Measurements from ENCODE around the gene CCDC81.

Gene CCDC81

DNA sequence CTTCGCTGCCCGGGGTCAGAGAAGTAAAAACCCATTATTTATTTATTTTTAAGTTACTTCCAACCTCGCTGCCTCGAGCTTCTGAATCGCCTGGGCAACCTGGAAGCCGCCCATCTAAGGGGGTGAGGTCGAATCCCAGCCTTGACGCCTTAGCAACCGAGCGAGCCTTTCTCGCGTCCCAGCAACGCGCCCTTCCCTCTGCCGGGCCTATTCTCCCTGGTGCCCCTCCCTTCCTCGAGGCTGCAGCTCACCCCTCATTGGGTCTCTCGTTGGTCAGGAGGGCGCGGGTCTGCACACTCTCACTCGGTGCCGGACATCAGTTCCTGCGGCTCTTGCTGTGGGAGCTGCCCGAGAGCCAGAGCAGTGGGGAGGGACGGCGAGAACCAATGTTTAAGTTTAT, at the start of gene CCDC81:
TSS of gene CCDC81 (plus strand) at position 302 of the 400 bp plus-strand sequence. CDS start 277 bp downstream, outside the sequence.
- DNase-seq (ENCODE audit: low read depth, low spot score) = peak; percentile 86

DNA sequence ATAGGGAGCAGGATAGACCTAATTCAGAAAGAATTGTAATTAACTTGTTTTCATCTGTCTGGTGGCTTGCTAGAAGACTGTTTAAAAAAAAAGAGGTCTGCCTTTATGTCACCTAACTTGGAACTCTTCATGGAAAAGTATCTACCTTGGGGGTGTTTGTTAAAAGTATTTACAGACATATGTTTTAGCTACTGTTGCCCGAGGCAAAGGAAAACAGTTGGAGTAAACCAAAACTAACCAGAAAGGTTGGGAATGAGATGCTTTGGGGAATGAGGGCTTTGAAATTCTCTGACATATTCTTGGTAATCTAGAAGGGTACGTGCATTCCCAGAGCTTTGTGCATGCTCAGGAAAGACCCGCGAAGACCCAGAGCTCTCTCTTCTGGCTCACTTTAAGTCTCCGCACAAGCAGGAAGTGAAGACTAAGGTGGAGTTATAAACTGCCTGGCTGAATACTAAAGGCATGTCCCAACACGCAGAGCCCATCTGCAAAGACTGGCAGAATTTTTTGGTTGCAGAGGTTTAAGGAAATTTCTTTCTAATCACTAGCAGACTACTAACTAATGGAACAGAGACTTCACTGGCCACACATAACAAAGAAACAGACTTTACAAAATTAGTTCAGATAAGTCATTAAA, 39.4 kb upstream of the CCDC81 start:
- DNase-seq (ENCODE audit: low read depth, low spot score) = peak; percentile 48

- no peak for DNase-seq (ENCODE audit: low read depth, low spot score)
Measured at GRCh38 chr11:86337227-86337626, 37.5 kb upstream of the CCDC81 start.

DNA sequence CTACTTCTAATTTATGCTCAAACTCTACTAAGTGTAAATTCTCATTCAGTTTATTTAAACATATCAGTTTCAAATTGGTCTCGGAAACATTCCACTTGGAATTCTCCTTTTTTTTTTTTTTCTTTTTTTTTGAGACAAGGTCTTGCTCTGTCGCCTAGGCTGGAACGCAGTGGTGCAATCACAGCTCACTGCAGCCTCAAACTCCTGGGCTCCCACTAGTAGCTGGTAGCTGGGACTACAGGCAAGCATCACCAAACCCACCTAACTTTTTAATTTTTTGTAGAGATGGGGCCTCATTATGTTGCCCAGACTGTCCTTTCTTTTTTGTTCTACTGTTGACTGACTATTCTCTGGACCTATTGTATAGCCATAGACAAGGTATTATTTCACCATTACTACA, 33.3 kb upstream of the CCDC81 start:
- DNase-seq (ENCODE audit: low read depth, low spot score) = no peak

GRCh38 chr11:86346513-86346912, 28.2 kb upstream of the CCDC81 start:
- DNase-seq (ENCODE audit: low read depth, low spot score) = no peak

DNA sequence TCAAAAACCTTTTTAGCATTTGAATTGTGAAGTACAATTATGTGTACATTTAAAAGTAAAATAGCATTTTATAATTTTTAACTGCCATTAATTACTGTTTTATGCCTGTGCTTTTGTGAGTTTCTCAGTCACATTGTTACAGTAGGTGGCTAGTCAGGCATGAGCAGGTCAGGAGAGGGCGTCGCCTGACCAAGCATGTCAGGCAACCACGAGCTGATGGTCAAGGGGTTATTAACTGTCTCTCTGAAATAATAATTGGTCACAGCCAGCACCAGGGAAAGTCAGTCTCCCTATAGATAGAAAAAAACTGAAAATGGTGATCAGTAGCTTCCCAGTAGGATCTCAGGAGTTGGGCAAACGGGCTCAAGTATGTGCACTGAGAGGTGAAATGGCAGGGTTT, 19.4 kb upstream of the CCDC81 start:
- no peak for DNase-seq (ENCODE audit: low read depth, low spot score)

DNA sequence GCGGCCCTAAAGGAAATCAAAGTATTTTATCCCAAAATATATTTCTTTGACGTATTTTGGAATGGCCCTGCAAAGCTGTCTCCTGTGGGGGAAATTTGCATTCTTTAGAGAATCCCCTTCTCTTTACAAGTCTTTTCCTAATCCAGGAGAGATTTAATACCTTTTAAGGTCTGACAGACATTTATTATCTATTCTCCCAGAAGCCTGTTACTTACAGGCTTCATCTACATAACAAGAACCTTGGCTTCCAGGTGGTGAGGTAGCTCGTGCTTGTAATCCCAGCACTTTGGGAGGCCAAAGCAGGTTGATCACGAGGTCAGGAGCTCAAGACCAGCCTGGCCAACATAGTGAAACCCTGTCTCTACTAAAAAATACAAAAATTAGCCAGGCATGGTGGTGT, 17.3 kb upstream of the CCDC81 start:
- peak; percentile 65 for DNase-seq (ENCODE audit: low read depth, low spot score)

DNA sequence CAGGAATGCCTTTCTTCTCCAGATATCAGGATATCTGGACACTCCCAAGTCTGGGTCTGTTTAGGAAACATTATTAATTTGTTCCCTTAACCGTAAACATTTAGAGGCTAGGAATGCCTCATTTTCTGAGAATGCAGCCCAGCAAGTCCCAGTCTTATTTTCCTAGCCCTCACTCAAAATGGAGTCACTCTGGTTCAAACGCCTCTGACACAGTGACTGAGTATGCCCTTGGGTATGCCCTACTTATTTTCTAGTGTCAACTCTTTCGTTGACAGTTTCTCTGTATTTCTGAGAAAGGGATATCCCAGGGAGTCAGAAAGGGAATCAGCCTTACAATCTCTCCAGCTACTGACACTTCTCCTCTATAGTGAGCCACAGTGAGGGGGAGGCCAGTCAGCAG, 16.0 kb upstream of the CCDC81 start:
- DNase-seq (ENCODE audit: low read depth, low spot score) = peak; percentile 9

GRCh38 chr11:86360775-86361395, 13.8 kb upstream of the CCDC81 start:
- DNase-seq (ENCODE audit: low read depth, low spot score) = peak; percentile 8

DNA sequence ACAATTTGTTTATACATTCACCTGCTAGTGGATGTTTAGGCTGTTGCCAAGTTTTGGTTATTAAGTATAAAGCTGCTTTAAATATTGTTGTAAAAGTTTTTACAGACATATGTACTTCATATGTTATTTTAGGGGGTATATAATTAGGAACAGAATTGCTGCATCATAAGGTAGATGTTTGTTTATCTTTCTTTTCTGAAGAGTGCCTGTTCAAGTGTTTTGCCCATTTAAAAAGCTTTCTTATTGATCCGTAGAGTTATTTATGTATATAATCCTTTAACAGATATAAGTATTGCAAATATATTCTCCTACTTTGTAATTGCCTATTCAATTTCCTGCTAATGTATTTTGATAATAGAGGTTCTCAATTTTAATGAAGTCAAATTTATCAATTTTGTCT, 11.3 kb upstream of the CCDC81 start:
- DNase-seq (ENCODE audit: low read depth, low spot score) = no peak

- DNase-seq (ENCODE audit: low read depth, low spot score) = no peak
Measured at GRCh38 chr11:86365546-86365945, 9.1 kb upstream of the CCDC81 start.

GRCh38 chr11:86369668-86370067, 5.0 kb upstream of the CCDC81 start:
- no peak for DNase-seq (ENCODE audit: low read depth, low spot score)

DNA sequence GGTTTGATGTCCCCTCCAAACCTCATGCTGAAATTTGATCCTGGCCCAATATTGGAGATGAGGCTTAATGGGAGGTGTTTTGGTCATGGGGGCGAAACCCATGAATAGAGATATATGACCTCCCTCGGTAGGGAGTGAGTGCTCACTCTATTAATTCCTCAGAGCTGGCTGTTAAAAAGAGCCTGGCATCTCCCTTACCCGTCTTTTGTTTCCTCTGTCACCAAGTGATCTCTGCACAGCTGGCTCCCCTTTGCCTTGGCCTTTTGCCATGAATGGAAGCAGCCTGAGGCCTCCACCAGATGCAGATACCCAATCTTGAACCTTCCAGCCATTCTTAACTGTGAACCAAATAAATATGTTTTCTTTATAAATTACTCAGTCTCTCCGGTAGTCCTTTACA, 4.5 kb upstream of the CCDC81 start:
- no peak for DNase-seq (ENCODE audit: low read depth, low spot score)

DNA sequence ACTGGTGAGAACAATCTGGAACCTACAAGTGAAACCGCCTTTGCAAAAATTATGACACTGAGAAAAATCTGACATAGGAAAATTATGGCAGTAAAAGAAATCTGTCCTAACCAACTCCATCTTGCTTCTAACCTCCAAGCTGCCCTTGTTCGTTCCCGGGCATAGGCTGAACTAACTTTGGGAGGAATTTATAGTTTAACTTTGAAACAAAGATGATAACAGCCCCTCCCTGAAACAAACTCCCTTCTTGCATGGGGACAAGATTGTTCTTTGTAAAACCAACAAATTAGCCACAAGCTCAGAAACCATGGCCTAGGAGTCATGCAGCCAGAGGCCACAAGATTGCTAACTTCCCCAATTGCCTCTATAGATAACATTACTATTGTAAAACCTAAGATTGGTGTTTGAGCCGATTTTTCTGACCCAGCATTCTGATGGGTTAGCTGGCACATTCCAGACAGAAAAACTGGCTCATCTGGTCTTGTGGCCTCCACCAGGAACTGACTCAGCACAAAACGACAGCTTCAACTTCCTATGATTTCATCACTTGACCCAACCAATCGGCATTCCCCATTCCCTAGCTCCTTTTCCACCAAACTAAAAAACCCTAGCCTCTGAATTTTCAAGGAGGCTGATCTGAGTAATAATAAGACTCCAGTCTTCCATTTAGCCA, 3.6 kb upstream of the CCDC81 start:
- DNase-seq (ENCODE audit: low read depth, low spot score) = peak; percentile 39

GRCh38 chr11:86372041-86372440, 2.6 kb upstream of the CCDC81 start:
- no peak for DNase-seq (ENCODE audit: low read depth, low spot score)

- DNase-seq (ENCODE audit: low read depth, low spot score) = no peak
Measured at GRCh38 chr11:86372586-86372985, 2.1 kb upstream of the CCDC81 start.

DNA sequence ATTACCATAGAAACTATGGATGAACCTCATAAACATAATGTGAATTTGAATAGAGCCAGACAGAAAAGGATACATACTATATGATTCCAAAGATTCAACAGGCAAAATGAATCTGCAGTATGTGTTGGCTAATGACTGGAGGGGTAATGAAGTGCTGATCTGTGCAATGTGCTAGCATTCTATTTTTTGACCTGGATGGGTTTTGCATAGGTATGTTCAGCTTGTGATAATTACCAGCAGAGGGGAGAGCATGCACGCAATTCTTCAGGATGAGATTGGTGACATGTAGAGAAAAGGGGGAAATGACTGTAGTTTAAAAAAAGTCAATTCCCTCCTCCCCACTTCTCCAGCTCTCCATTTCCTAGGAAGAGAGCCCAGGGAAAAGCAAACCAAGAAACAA, 618 bp upstream of the CCDC81 start:
- no peak for DNase-seq (ENCODE audit: low read depth, low spot score)

DNA sequence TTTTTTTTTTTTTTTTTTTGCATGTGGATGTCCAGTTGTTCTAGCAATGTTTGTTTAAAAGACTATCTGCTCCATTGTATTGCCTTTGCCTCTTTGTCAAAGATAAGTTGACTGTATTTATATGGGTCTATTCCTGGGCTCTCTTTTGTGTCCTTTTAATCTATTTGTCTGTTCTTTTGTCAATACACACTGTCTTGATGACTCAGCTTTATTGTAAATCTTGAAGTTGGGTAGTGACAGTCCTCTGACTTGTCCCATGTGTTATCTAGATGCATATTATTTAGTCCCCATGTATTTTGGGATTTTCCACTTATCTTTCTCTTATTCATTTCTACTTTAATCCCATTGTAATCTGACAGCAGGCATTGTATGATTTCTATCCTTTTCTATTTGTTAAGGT, 3.3 kb downstream of the CCDC81 start:
- no peak for DNase-seq (ENCODE audit: low read depth, low spot score)

DNA sequence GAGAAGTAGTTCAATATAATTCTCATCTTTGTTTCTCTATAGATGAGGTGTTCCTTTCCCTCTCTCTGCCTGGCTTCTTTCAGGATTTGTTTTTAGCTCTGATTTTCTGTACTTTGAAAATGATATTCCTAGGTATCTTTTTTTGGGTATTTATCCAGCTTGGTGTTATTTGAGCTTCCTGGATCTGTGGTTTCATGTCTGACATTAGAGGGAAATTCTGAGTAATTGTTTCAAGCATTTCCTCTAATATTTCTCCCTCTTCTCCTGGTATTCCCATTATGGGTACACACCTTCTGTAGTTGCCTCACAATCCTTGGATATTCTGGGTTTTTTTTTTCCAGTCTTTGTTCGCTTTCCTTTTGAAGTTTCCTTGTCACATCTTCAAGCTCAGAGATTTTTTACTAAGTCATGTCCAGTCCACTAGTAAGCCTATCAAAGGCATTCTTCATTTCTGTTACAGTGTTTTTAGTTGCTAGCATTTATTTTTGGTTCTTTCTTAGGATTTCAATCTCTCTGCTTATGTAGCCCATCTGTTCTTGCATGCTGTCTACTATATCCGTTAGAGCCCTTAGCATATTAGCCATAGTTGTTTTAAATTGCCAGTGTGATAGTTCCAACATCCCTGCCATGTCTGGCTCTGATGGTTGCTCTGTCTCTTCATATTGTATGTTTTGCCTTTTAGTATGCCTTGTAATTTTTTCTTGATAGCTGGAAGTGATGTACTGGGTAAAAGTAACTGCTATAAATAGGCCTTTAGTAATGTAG, 5.8 kb downstream of the CCDC81 start:
- DNase-seq (ENCODE audit: low read depth, low spot score) = no peak

GRCh38 chr11:86383041-86383955, 8.6 kb downstream of the CCDC81 start:
- no peak for DNase-seq (ENCODE audit: low read depth, low spot score)

- no peak for DNase-seq (ENCODE audit: low read depth, low spot score)
Measured at GRCh38 chr11:86386283-86386682, 11.6 kb downstream of the CCDC81 start.
